ENCODE data around the gene COL5A1.

The COL5A1 gene

DNA sequence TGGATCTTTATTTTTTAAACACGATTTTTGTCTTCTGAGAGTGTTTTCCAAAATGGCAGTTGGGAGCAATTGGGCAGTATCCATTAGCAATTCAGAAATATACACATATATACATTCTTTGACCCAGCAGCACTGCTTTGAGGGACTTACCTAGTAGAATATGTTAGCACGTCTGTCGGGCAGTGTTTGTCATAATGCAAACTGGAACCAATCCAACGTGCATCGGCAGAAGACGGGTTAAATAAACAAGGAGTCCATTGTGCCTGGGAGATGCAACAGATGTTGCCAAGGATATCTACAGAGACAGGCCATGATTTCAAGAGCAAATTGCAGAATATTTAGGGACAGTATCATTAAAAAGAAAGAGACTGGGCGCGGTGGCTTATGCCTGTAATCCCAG lies 107.0 kb downstream of the COL5A1 start:
- Histone ChIP-seq H3K36me3 (ENCODE audit: control insufficient read depth, insufficient read depth, low read length, severe bottlenecking) (peaks cover 90% of the 10 kb centered on the region), H3K9me3 (ENCODE audit: control insufficient read depth, low read length) (no peaks in the 10 kb centered on the region), H3K9ac (ENCODE audit: low read length) (no peak overlapping the region), H3K27me3 (replicated peaks; ENCODE audit: control insufficient read depth, insufficient read depth, low read length) (no peaks in the 10 kb centered on the region), H3K4me3 (ENCODE audit: low read length) (no peak overlapping the region), H3K4me1 (ENCODE audit: control insufficient read depth, insufficient read depth, low read length) (no peaks in the 10 kb centered on the region)
- DNase-seq (ENCODE audit: low read depth), result no peak

DNA sequence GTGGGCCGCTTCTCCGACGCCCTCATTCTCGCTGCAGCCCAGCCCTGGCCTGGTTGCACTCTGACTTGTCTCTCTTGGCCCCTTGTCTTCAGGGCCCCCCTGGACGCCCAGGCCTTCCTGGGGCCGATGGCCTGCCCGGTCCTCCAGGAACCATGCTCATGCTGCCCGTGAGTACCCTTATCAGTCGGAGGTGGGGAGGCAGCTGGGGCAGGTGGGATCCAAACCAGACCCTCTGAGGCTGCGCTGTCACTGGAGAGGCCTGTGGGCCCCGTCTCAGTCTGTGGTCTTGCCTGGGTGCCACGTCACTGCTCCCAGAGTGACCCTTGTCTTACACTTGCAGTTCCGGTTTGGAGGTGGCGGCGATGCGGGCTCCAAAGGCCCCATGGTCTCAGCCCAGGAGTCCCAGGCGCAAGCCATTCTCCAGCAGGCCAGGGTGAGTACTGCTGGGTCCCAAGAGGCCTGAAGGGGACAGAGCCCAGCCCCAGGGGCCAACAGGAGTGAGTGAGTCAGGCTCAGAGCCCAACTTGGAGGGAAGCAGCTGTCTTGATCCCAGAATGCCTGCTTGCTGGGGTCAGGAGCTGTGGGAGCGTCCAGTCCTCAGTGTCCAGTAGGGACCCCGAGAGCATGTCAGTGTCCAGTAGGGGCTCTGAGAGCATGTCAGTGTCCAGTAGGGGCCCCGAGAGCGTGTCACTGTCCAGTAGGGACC lies 109.0 kb downstream of the COL5A1 start:
- Histone ChIP-seq H3K9ac (ENCODE audit: low read length) (no peak overlapping the region), H3K9me3 (ENCODE audit: control insufficient read depth, low read length) (no peaks in the 10 kb centered on the region), H3K36me3 (ENCODE audit: control insufficient read depth, insufficient read depth, low read length, severe bottlenecking) (peaks cover 90% of the 10 kb centered on the region), H3K27me3 (replicated peaks; ENCODE audit: control insufficient read depth, insufficient read depth, low read length) (no peaks in the 10 kb centered on the region), H3K4me3 (ENCODE audit: low read length) (no peak overlapping the region), H3K4me1 (ENCODE audit: control insufficient read depth, insufficient read depth, low read length) (no peaks in the 10 kb centered on the region)
- DNase-seq (ENCODE audit: low read depth), result no peak

DNA sequence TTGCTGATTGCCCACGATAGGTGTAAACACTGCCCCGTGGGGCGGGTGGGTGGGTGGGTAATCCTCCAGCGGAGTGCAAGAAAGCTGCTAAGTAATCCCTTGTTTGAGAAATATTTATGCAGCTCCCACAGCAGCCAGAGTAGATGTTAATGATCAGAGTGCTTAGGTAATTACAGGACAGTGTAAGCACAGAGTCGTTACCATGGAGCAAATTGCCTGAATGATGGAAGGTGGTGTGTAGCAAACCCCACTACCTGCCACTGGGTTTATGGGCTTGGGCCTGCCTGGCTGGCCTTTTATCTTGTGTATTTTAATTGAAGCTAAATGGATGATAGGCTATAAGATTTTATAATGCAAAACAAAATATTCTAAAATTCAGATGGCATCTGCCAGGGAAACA lies 110.0 kb downstream of the COL5A1 start:
- no peak for DNase-seq (ENCODE audit: low read depth)
- no peaks in the 10 kb centered on the region for H3K27me3 ChIP-seq (replicated peaks; ENCODE audit: control insufficient read depth, insufficient read depth, low read length)
- H3K36me3 ChIP-seq (ENCODE audit: control insufficient read depth, insufficient read depth, low read length, severe bottlenecking), result peaks cover 89% of the 10 kb centered on the region

DNA sequence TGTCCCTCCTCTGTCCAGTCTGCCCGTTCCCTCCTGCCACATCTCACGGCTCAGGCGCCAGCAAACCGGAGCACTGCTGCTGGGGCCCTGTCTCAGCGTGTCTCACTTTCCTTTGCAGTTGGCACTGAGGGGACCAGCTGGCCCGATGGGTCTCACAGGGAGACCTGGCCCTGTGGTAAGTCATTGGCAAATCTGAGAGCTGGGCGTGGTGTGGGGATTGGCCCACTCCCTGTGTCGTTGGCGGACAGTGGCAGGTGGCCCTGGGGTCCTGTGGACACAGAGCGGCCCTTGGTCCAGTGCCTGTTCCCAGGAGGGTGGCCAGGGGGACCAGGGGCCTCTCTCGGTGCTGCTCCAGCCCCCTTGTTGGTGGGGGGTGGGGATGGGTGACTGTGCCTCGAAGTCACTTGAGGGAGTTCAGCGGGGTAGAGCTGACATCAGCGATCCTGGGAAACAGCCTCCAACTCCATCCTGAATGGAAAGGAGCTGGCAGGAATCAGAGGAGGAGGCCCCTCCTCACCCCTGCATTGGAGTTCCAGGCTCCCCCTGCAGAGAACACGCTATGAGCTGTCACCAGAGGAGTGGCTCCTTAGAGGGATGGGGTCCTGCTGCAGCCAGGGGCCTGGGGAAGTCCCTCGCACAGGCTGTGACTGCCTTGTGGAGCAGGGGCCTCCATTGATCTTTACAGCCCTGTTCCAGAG lies 111.0 kb downstream of the COL5A1 start:
- peaks cover 89% of the 10 kb centered on the region for H3K36me3 ChIP-seq (ENCODE audit: control insufficient read depth, insufficient read depth, low read length, severe bottlenecking)
- H3K9me3 ChIP-seq (ENCODE audit: control insufficient read depth, low read length), result no peaks in the 10 kb centered on the region
- H3K9ac ChIP-seq (ENCODE audit: low read length), result no peak overlapping the region
- no peak for DNase-seq (ENCODE audit: low read depth)
- no peaks in the 10 kb centered on the region for H3K27me3 ChIP-seq (replicated peaks; ENCODE audit: control insufficient read depth, insufficient read depth, low read length)
- H3K4me1 ChIP-seq (ENCODE audit: control insufficient read depth, insufficient read depth, low read length), result no peaks in the 10 kb centered on the region
- H3K4me3 ChIP-seq (ENCODE audit: low read length), result no peak overlapping the region

More for the DNA sequence above, 110.0 kb downstream of the COL5A1 start:
- Histone ChIP-seq H3K9me3 (ENCODE audit: control insufficient read depth, low read length) (no peaks in the 10 kb centered on the region), H3K4me1 (ENCODE audit: control insufficient read depth, insufficient read depth, low read length) (no peaks in the 10 kb centered on the region), H3K4me3 (ENCODE audit: low read length) (no peak overlapping the region), H3K9ac (ENCODE audit: low read length) (no peak overlapping the region)

DNA sequence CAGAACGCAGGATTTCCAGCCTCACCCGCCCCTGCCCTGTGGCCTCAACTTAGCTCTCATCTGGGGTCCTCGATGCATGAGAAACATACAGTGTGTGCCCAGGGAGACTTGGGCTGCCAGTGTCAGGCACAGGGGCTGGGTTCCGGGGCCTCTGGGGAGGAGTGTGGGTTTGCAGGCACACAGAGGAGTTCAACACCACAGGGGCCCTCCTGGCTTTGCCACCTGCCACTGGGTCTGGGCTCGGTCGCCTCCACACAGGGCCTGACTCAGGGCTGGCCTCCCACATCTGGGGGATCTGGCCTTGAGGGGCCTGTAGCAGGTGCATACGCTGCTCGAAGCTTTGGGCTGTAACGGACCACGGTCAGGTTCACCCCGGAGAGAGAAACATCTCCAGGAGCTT lies 111.6 kb downstream of the COL5A1 start:
- no peaks in the 10 kb centered on the region for H3K4me1 ChIP-seq (ENCODE audit: control insufficient read depth, insufficient read depth, low read length)
- no peak overlapping the region for H3K9ac ChIP-seq (ENCODE audit: low read length)
- H3K9me3 ChIP-seq (ENCODE audit: control insufficient read depth, low read length), result no peaks in the 10 kb centered on the region
- no peak overlapping the region for H3K4me3 ChIP-seq (ENCODE audit: low read length)
- no peaks in the 10 kb centered on the region for H3K27me3 ChIP-seq (replicated peaks; ENCODE audit: control insufficient read depth, insufficient read depth, low read length)
- no peak for DNase-seq (ENCODE audit: low read depth)
- peaks cover 89% of the 10 kb centered on the region for H3K36me3 ChIP-seq (ENCODE audit: control insufficient read depth, insufficient read depth, low read length, severe bottlenecking)

DNA sequence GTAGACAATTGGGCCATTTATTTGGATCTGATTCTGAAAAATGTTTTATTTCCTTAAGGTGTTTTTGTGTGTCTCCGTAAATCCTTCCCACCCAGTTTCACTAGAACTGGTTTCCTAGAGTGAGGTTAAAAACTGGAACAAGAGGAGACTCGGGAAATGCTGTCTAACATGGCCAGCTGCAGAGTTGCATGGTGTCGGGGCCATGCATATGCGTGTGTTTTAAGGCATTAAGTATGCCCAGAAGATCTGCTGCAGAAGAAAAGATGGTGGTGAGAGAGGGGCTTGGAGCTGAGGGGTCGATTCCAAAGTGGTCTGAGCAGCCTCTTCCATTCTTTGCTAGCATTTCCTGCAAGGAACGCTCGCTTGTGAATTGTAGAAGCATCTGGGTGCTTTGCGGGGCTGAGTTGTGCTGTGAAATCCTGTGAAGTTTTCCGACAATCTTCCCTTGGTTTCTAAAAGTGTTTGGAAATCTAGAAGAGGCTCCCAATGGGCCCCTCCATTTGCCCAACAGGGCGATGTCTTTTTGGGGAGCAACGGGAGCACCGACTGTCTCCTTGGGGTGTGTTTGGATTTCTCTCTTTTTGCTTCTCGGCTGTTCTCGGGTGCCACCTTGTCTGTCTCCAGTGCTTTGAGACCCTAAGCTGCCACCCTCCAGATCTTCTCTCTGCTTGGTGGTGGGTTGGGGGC lies 113.8 kb downstream of the COL5A1 start:
- Histone ChIP-seq H3K36me3 (ENCODE audit: control insufficient read depth, insufficient read depth, low read length, severe bottlenecking) (peaks cover 88% of the 10 kb centered on the region), H3K4me3 (ENCODE audit: low read length) (no peak overlapping the region), H3K9ac (ENCODE audit: low read length) (no peak overlapping the region), H3K27me3 (replicated peaks; ENCODE audit: control insufficient read depth, insufficient read depth, low read length) (no peaks in the 10 kb centered on the region), H3K4me1 (ENCODE audit: control insufficient read depth, insufficient read depth, low read length) (no peaks in the 10 kb centered on the region), H3K9me3 (ENCODE audit: control insufficient read depth, low read length) (no peaks in the 10 kb centered on the region)
- DNase-seq (ENCODE audit: low read depth), result no peak

DNA sequence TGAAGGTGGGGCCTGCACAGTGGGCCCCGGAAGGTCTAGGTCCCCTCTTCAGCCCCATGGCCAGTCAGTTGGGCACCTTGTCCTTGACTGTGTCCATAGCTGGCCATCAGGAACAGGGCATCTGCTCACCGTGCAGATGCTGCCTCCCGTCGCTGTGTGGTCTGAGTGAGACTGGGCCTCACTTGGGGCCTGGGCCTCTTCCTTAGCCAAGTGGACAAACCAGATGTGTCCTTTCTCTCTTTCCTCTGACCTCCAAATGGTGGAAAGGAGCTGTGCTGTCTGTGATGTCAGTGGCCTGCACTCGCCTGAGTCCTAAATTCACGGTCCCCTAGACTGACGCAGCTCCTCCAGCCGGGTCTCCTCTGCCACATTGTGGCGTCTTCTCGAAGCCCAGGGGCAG lies 114.5 kb downstream of the COL5A1 start:
- H3K4me1 ChIP-seq (ENCODE audit: control insufficient read depth, insufficient read depth, low read length), result no peaks in the 10 kb centered on the region
- H3K27me3 ChIP-seq (replicated peaks; ENCODE audit: control insufficient read depth, insufficient read depth, low read length), result no peaks in the 10 kb centered on the region
- no peak for DNase-seq (ENCODE audit: low read depth)
- H3K36me3 ChIP-seq (ENCODE audit: control insufficient read depth, insufficient read depth, low read length, severe bottlenecking), result peaks cover 95% of the 10 kb centered on the region
- H3K4me3 ChIP-seq (ENCODE audit: low read length), result no peak overlapping the region
- H3K9me3 ChIP-seq (ENCODE audit: control insufficient read depth, low read length), result no peaks in the 10 kb centered on the region
- no peak overlapping the region for H3K9ac ChIP-seq (ENCODE audit: low read length)

DNA sequence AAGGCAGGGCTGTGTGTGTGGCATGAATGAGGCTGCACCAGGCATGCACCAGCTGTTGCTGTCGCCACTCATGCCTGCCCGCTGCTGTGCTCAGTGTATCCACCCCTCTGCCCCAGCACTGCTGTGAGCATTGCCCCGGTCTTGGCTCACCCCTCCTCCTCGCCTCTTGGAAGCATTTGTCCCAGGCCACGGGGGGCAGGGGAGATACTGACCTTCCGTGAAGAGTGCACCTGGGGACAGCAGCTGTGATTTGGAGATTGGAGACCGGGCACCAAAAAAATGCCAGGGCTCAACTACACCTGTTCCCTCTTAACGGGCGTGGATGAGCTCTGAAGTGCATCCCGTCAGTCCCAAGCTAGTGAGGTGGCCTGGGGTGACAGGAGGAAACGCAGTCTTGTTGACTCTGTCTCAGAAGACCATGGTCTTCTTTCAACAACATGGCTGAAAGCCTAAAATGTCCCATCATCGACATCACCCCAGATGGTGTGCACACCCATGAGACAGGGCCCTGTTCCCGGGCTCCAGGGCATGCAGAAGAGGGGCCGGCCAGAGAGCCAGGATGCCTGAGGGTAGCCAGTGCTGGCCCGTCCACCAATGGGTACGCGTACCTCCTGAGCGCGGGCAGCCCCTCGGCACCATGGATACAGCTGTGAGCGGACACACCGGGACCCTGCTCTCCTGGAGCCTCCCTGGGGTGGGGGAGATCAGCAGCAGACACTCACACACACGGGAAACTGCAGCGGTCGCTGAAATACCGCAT lies 115.8 kb downstream of the COL5A1 start:
- Histone ChIP-seq H3K27me3 (replicated peaks; ENCODE audit: control insufficient read depth, insufficient read depth, low read length) (no peaks in the 10 kb centered on the region), H3K9ac (ENCODE audit: low read length) (no peak overlapping the region), H3K9me3 (ENCODE audit: control insufficient read depth, low read length) (no peaks in the 10 kb centered on the region), H3K36me3 (ENCODE audit: control insufficient read depth, insufficient read depth, low read length, severe bottlenecking) (peaks cover 97% of the 10 kb centered on the region), H3K4me3 (ENCODE audit: low read length) (no peak overlapping the region), H3K4me1 (ENCODE audit: control insufficient read depth, insufficient read depth, low read length) (no peaks in the 10 kb centered on the region)
- DNase-seq (ENCODE audit: low read depth), result no peak

DNA sequence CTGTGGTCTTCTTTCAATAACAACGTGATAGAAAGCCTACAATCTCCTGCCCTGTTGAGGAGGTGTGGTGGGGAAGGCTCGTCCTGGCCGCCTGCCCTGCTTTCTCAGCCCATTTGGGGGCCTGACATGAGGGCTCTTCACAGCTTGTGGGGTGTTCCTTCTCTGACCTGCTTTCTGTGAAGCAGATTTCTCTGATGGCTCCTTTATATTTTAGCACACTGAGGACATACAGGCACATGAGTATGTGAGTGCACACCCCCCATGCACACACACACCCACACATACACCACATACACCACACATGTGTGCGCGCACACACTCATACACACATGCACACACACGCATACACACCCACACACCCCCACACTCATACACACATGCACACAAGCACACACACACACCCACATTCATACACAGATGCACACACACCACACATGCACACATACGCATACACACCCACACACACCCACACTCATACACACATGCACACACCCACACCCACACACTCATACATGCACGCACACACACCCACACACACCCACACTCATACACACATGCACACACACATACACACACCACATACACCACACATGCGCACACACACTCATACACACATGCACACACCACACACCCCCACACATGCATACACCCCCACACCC lies 117.5 kb downstream of the COL5A1 start:
- Histone ChIP-seq H3K4me3 (ENCODE audit: low read length) (no peak overlapping the region), H3K36me3 (ENCODE audit: control insufficient read depth, insufficient read depth, low read length, severe bottlenecking) (peaks cover 94% of the 10 kb centered on the region), H3K9me3 (ENCODE audit: control insufficient read depth, low read length) (no peaks in the 10 kb centered on the region), H3K27me3 (replicated peaks; ENCODE audit: control insufficient read depth, insufficient read depth, low read length) (no peaks in the 10 kb centered on the region), H3K4me1 (ENCODE audit: control insufficient read depth, insufficient read depth, low read length) (no peaks in the 10 kb centered on the region), H3K9ac (ENCODE audit: low read length) (no peak overlapping the region)
- DNase-seq (ENCODE audit: low read depth), result peak; percentile 28

DNA sequence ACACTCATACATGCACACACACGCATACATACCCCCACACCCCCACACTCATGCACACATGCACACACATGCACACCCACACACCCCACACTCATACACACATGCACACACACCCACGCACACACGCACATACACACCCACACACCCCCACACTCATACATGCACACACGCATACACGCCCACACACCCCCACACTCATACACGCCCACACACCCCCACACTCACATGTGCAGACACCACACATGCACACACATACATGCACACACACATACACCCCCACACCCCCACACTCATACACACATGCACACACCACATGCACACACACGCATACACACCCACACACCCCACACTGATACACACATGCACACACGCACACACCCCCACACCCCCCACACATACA lies 118.3 kb downstream of the COL5A1 start:
- Histone ChIP-seq H3K4me1 (ENCODE audit: control insufficient read depth, insufficient read depth, low read length) (no peaks in the 10 kb centered on the region), H3K4me3 (ENCODE audit: low read length) (no peak overlapping the region), H3K36me3 (ENCODE audit: control insufficient read depth, insufficient read depth, low read length, severe bottlenecking) (peaks cover 93% of the 10 kb centered on the region), H3K27me3 (replicated peaks; ENCODE audit: control insufficient read depth, insufficient read depth, low read length) (no peaks in the 10 kb centered on the region), H3K9ac (ENCODE audit: low read length) (no peak overlapping the region), H3K9me3 (ENCODE audit: control insufficient read depth, low read length) (no peaks in the 10 kb centered on the region)
- no peak for DNase-seq (ENCODE audit: low read depth)

Measured in adipocyte (in vitro differentiated cells).